A549 treated with CORT108297 at 1 μM for 4 hours (cell line): ENCODE results near the gene PXDC1. TPM values are rescaled to one million over a fixed set of nuclear protein-coding genes. Genes with fewer than 3 reads are reported as not detected.

Experiments
- total RNA-seq: library from RNA; stranded (reverse); fragments of 200-300 nt; extraction: Qiagen RNA extraction; gene quantifications from 5 replicates; pipeline ENCODE4 v1.2.3, GENCODE V29; 2022

The PXDC1 gene
- total RNA-seq = 14.9 to 23.6 TPM (median 19.1 TPM) in 5 replicates

DNA sequence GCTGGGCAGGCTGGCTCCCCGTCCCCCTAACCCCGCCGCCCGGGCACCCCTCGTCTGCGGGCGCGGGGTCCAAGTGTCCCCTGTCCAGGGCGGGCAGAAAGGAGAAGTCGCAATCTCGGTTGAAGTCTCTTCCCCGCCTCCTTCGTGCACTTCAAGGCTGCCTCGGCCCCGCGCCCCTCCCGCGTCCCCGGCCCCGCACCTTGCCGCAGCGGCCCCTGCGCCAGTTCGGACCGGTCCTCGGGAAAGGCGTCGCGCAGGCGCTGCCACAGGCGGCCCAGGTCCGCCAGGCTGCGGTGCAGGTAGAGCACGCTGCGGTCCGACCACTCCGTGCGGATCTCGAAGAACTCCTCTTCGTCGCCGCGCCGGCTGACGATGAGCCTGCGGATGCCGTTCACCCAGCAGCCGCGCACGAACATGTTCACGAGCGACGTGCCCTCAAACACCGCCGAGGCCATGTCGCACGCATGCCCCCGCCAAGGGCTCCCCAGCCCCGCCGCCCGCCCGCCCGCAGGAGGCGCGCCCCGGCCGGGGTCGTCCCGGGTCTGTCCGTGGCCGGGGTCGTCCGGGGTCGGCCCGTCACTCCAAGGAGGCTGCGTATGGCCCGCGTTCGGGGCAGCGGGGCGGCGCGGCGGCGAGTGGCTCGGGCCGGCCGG is at the start of gene PXDC1:
TSS of gene PXDC1 (minus strand) at position 637 of the 653 bp plus-strand sequence. CDS start at position 455, 182 bp downstream.

Other genes with a start within 250 kb of the PXDC1 start
- gene FAM50B, start 97.7 kb upstream of the PXDC1 start, total RNA-seq = 4.1 to 6.5 TPM (median 6.0 TPM) in 5 replicates